SK-N-SH treated with all-trans-retinoic acid at 6 μM for 48 hours (cell line): ENCODE results near the gene ZPR1.

Experiments
- SNAI2 ChIP-seq: fragments of 250-450 bp; sonication (Bioruptor Pico); IDR thresholded peaks from 2 replicates; pipeline ENCODE4 v1.5.0; 2020; ENCODE audit warnings: mild to moderate bottlenecking, moderate library complexity
- ZFP30 ChIP-seq: fragments of 450-650 bp; formaldehyde crosslinking; IDR thresholded peaks from 2 replicates; pipeline ENCODE4 v1.5.0; 2022; ENCODE audit warnings: mild to moderate bottlenecking, moderate library complexity

GRCh38 chr11:116730601-116731000, 57.2 kb downstream of the ZPR1 start:
- TF ChIP-seq ZFP30 (CRISPR knock-in tag) (no peak), SNAI2 (CRISPR knock-in tag) (no peak)
